PC-9 (cell line): ENCODE results near the gene FIGN. TPM values are rescaled to one million over a fixed set of nuclear protein-coding genes. Genes with fewer than 3 reads are reported as not detected.

Source experiments
- BruUV-seq: library from RNA; stranded (reverse); fragments of 400-500 nt; replicated peaks from 2 replicates; lab custom pipeline; 2021; lab: Mats Ljungman, UMichigan
- CTCF ChIA-PET: fragments of 300-600 bp; sonication (Branson Sonifier 250); formaldehyde crosslinking; loops from one replicate; lab custom pipeline; 2022; ENCODE audit warnings: antibody characterized with exemption; lab: Charles Lee
- POLR2A ChIA-PET: fragments of 300-600 bp; sonication (Branson Sonifier 250); formaldehyde crosslinking; loops from one replicate; lab custom pipeline; 2022; ENCODE audit warnings: antibody characterized with exemption; ENCODE audit not compliant: unreplicated experiment; lab: Charles Lee
- DNase-seq, 2 experiments: peaks; one replicate each; pipeline versions ENCODE4 v3.0.0 to v3.0.0-alpha.2; 2015 to 2022; ENCODE audit warnings: mixed read lengths in 1 of 2
- H2AFZ ChIP-seq: fragments of 200-600 bp; sonication (generic); 2 replicates; pipeline ENCODE4 v1.8.1; 2017; ENCODE audit warnings: antibody characterized with exemption
- H3F3A ChIP-seq: fragments of 200-600 bp; sonication (generic); 2 replicates; pipeline ENCODE4 v1.8.1; 2017; ENCODE audit warnings: antibody characterized with exemption, mild to moderate bottlenecking, low read depth; ENCODE audit not compliant: insufficient read depth
- H3K27ac ChIP-seq: fragments of 200-600 bp; sonication (generic); 2 replicates; pipeline ENCODE4 v1.6.1; 2016; ENCODE audit warnings: mixed run types
- H3K27me3 ChIP-seq: fragments of 200-600 bp; sonication (generic); 2 replicates; pipeline ENCODE4 v1.6.1; 2016; ENCODE audit warnings: low read depth, mixed run types; ENCODE audit not compliant: insufficient read depth
- H3K36me3 ChIP-seq: fragments of 200-600 bp; sonication (generic); 2 replicates; pipeline ENCODE4 v1.6.1; 2016; ENCODE audit warnings: low read depth, mixed run types
- H3K4me1 ChIP-seq: fragments of 200-600 bp; sonication (generic); replicated peaks from 2 replicates; pipeline ENCODE4 v1.6.1; 2016; ENCODE audit warnings: mixed run types; ENCODE audit not compliant: insufficient read depth
- H3K4me2 ChIP-seq: fragments of 200-600 bp; sonication (generic); 2 replicates; pipeline ENCODE4 v1.6.1; 2017; ENCODE audit warnings: mixed run types
- H3K4me3 ChIP-seq: fragments of 200-600 bp; sonication (generic); 2 replicates; pipeline ENCODE4 v1.6.1; 2016; ENCODE audit warnings: mixed run types
- H3K79me2 ChIP-seq: fragments of 200-600 bp; sonication (generic); 2 replicates; pipeline ENCODE4 v1.6.1; 2017; ENCODE audit warnings: low read depth, mixed run types
- H3K9me2 ChIP-seq: fragments of 200-600 bp; sonication (generic); 2 replicates; pipeline ENCODE4 v1.8.1; 2017; ENCODE audit warnings: mild to moderate bottlenecking; ENCODE audit not compliant: insufficient read depth
- H3K9me3 ChIP-seq: fragments of 200-600 bp; sonication (generic); 2 replicates; pipeline ENCODE4 v1.8.1; 2016; ENCODE audit warnings: low read depth; ENCODE audit not compliant: insufficient read depth
- H4K20me1 ChIP-seq: fragments of 200-600 bp; sonication (generic); 2 replicates; pipeline ENCODE4 v1.8.1; 2017; ENCODE audit not compliant: insufficient read depth
- EZH2 ChIP-seq: fragments of 200-600 bp; sonication (generic); IDR thresholded peaks from 2 replicates; pipeline ENCODE4 v1.8.0; 2017; ENCODE audit warnings: antibody characterized with exemption, low read depth
- intact Hi-C: fragments of 100-400 bp; cut with micrococcal nuclease; formaldehyde crosslinking; loops from one replicate; pipeline ENCODE4 v1.10.0; 2022; ENCODE audit not compliant: unreplicated experiment
- total RNA-seq: library from RNA; stranded (reverse); gene quantifications from 2 replicates; pipeline ENCODE4 v1.2.3, GENCODE V29; 2021
- TF ChIP-seq, protein P1 (sequence below): fragments of 200-600 bp; sonication (generic); conservative IDR thresholded peaks from 2 replicates; pipeline ENCODE4 v1.6.1; 2017; ENCODE audit warnings: mixed run types, antibody characterized with exemption, mild to moderate bottlenecking, moderate library complexity

FIGN gene
- total RNA-seq, 1 experiment from 2014 or later: 7.4 TPM

DNA sequence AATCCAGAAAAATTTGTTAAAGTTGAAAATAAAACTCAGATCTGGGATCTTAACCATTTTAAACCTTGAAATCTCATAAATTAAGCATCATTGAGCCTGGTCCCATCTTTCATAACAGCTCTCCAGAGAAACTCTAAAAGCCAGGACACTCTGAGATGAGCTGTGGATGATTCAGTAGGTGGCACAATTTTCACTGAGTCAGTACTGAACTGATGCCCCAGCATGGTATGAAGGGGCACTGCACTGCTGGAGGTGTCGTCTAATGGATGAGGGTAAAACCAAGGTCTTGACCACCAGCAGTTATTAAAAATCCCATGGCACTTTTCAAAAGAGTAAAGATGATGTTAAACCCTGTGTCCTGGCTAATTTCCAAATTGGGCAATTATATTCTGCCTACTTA is 170.6 kb downstream of the FIGN start:
- Histone ChIP-seq H2AFZ (no peak overlapping the region), H3K4me3 (no peak overlapping the region), H4K20me1 (no peaks in the 10 kb centered on the region), H3K79me2 (no peaks in the 10 kb centered on the region), H3K36me3 (no peaks in the 10 kb centered on the region), H3K27ac (no peak overlapping the region), H3K27me3 (no peaks in the 10 kb centered on the region), H3K9me2 (no peaks in the 10 kb centered on the region), H3F3A (no peaks in the 10 kb centered on the region), H3K4me2 (no peak overlapping the region), H3K4me1 (no peaks in the 10 kb centered on the region), H3K9me3 (no peaks in the 10 kb centered on the region)
- TF ChIP-seq EZH2: no peak
- TF ChIP-seq, protein P1, sequence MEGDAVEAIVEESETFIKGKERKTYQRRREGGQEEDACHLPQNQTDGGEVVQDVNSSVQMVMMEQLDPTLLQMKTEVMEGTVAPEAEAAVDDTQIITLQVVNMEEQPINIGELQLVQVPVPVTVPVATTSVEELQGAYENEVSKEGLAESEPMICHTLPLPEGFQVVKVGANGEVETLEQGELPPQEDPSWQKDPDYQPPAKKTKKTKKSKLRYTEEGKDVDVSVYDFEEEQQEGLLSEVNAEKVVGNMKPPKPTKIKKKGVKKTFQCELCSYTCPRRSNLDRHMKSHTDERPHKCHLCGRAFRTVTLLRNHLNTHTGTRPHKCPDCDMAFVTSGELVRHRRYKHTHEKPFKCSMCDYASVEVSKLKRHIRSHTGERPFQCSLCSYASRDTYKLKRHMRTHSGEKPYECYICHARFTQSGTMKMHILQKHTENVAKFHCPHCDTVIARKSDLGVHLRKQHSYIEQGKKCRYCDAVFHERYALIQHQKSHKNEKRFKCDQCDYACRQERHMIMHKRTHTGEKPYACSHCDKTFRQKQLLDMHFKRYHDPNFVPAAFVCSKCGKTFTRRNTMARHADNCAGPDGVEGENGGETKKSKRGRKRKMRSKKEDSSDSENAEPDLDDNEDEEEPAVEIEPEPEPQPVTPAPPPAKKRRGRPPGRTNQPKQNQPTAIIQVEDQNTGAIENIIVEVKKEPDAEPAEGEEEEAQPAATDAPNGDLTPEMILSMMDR: no peak
- BruUV-seq: no TSS peak
- intact Hi-C loops: no loop called here
- DNase-seq: no peak
- ChIA-PET CTCF (no interaction called here), POLR2A (no interaction called here)

DNA sequence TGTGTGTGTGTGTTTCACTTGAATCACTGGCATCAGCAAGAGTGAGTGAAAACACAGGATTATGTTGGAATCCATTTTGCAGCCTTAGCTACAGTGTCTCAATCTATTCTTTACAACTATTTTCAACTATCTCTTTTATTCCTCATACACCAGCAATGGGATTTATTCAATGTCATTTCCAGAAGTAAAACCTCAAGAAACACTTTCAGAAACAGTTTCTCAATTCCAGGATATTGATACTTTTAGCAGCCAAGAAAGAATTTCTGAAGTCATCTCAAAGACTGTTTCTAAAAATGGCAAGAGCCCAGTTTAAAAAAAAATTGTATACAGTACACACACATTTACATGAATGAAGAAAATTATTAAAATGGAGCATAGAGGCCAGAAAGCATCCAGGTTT is 171.6 kb downstream of the FIGN start:
- H3K4me1 ChIP-seq: no peaks in the 10 kb centered on the region
- no peaks in the 10 kb centered on the region for H3K9me2 ChIP-seq
- no peak overlapping the region for H3K4me2 ChIP-seq
- intact Hi-C loops: no loop called here
- H3K79me2 ChIP-seq: no peaks in the 10 kb centered on the region
- H3K4me3 ChIP-seq: no peak overlapping the region
- DNase-seq: no peak
- H3F3A ChIP-seq: no peaks in the 10 kb centered on the region
- no TSS peak for BruUV-seq
- no peaks in the 10 kb centered on the region for H4K20me1 ChIP-seq
- CTCF ChIA-PET: no interaction called here
- no peak overlapping the region for H2AFZ ChIP-seq
- no peaks in the 10 kb centered on the region for H3K9me3 ChIP-seq
- no peaks in the 10 kb centered on the region for H3K36me3 ChIP-seq
- no peak overlapping the region for H3K27ac ChIP-seq
- H3K27me3 ChIP-seq: no peaks in the 10 kb centered on the region
- POLR2A ChIA-PET: no interaction called here
- TF ChIP-seq, protein P1: no peak
- no peak for TF ChIP-seq EZH2

DNA sequence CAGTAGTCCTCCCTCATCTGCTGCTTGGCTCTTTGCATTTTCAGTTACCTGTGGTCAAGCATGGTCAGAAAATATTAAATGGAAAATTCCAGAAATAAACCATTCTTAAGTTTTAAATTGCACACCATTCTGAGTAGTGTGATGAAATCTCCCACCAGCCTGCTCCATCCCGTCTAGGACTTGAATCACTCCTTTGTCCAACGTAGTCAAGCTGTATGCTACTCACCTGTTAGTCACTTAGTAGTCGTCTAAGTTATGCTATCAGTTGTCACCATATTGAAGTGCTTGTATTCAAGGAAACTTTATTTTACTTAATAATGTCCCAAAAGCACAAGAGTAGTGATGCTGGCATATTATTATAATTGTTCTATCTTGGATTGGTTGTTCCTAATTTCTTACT is 172.5 kb downstream of the FIGN start:
- Histone ChIP-seq H3K9me2 (no peaks in the 10 kb centered on the region), H3K4me3 (no peak overlapping the region), H3K27me3 (no peaks in the 10 kb centered on the region), H3K4me1 (no peaks in the 10 kb centered on the region), H2AFZ (no peak overlapping the region), H3K36me3 (no peaks in the 10 kb centered on the region), H3K4me2 (no peak overlapping the region), H4K20me1 (no peaks in the 10 kb centered on the region), H3K9me3 (no peaks in the 10 kb centered on the region), H3K79me2 (no peaks in the 10 kb centered on the region), H3F3A (no peaks in the 10 kb centered on the region), H3K27ac (no peak overlapping the region)
- no TSS peak for BruUV-seq
- intact Hi-C loops: no loop called here
- CTCF ChIA-PET: no interaction called here
- POLR2A ChIA-PET: no interaction called here
- DNase-seq: no peak
- TF ChIP-seq EZH2: no peak
- TF ChIP-seq, protein P1: no peak
